Loucy (cell line): ENCODE results near the gene C9orf50.

Experiments
- EZH2phosphoT487 ChIP-seq: fragments of 200-600 bp; IDR thresholded peaks from 2 replicates; pipeline ENCODE4 v1.6.1; 2018; ENCODE audit warnings: antibody characterized with exemption, mild to moderate bottlenecking, moderate library complexity, borderline replicate concordance
- TF ChIP-seq, protein P1 (sequence below): fragments of 200-600 bp; sonication (generic); conservative IDR thresholded peaks from 2 replicates; pipeline ENCODE4 v1.5.1; 2014; ENCODE audit warnings: mild to moderate bottlenecking, antibody characterized with exemption, low read length

DNA sequence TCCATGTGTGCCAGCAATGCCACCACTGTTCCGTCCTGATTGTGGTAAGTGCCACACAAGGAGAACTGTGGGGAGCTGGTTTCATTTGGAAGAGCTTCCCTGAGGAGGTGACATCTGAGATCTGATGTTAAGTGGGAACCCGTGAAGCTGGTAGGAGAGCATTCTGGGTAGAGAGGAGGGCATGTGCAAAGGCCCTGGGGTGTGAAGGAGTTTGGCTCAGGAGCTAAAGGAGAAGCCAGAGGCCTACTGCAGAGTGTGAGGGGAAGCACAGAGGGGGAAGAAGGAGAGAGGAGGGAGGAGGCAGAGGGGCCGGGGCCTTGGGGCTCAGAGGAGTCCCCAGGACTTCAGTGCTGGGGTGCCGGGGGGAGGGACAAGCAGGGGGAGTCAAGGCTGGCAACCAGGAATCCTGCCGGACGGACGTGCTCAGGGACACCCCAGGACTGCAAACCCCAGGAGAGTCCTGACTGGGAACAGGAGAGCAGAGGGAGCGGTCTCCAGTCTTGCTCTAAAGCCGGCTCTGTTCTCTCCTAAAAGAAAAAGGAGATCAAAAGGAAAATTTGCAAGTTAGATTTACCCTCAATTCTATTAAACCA, 19.7 kb downstream of the C9orf50 start:
- no peak for TF ChIP-seq EZH2phosphoT487
- TF ChIP-seq, protein P1, sequence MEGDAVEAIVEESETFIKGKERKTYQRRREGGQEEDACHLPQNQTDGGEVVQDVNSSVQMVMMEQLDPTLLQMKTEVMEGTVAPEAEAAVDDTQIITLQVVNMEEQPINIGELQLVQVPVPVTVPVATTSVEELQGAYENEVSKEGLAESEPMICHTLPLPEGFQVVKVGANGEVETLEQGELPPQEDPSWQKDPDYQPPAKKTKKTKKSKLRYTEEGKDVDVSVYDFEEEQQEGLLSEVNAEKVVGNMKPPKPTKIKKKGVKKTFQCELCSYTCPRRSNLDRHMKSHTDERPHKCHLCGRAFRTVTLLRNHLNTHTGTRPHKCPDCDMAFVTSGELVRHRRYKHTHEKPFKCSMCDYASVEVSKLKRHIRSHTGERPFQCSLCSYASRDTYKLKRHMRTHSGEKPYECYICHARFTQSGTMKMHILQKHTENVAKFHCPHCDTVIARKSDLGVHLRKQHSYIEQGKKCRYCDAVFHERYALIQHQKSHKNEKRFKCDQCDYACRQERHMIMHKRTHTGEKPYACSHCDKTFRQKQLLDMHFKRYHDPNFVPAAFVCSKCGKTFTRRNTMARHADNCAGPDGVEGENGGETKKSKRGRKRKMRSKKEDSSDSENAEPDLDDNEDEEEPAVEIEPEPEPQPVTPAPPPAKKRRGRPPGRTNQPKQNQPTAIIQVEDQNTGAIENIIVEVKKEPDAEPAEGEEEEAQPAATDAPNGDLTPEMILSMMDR = no peak
